Measurements from ENCODE around the gene NIP7.

GRCh38 chr16:69378036-69378435 is 38.5 kb downstream of the NIP7 start:
- TF ChIP-seq POLR2A (IDR thresholded peaks at IDR 0.05; ENCODE audit: low read depth, low read length) (no peak), EZH2 (IDR thresholded peaks at IDR 0.05; ENCODE audit: borderline replicate concordance, low read depth, low read length, severe bottlenecking) (no peak), CTCF (IDR thresholded peaks at IDR 0.05; ENCODE audit: extremely low read depth in 1 of 2, insufficient read depth in 1 of 2, low read depth in 1 of 2, low read length in 2 of 2) (no peak)
